Esophagus (tissue), 2 donors: ENCODE measurements around the gene UBR2. TPM values are rescaled to one million over a fixed set of nuclear protein-coding genes. Genes with fewer than 3 reads are reported as not detected.
"Not testable (repeated sequence)": the region's sequence is repeated elsewhere in the genome, so short reads cannot be mapped to it uniquely, and the experiment has no call there.

ENCODE experiments used
- H3K27ac ChIP-seq, 2 donors: one replicate each; pipeline ENCODE4 v1.5.1; 2013; ENCODE audit warnings: low read depth in 2 of 2, mild to moderate bottlenecking in 2 of 2, inconsistent platforms in 1 of 2, low read length in 1 of 2, moderate library complexity in 1 of 2
- H3K27me3 ChIP-seq, 2 donors: one replicate each; pipeline ENCODE4 v1.6.1; 2013; ENCODE audit warnings: low read length in 2 of 2, control low read depth in 1 of 2, mild to moderate bottlenecking in 1 of 2; ENCODE audit not compliant: insufficient read depth in 2 of 2, control insufficient read depth in 1 of 2
- H3K36me3 ChIP-seq, 2 donors: one replicate each; pipeline ENCODE4 v1.6.1; 2013; ENCODE audit warnings: low read length in 1 of 2; ENCODE audit not compliant: control insufficient read depth in 2 of 2, insufficient read depth in 2 of 2
- H3K4me1 ChIP-seq, 2 donors: one replicate each; pipeline ENCODE4 v1.6.1; 2013; ENCODE audit warnings: low read length in 1 of 2; ENCODE audit not compliant: control insufficient read depth in 2 of 2, insufficient read depth in 2 of 2
- H3K4me3 ChIP-seq, 2 donors: one replicate each; pipeline ENCODE4 v1.5.1; 2013; ENCODE audit warnings: low read length in 2 of 2, mild to moderate bottlenecking in 2 of 2, low read depth in 1 of 2, moderate library complexity in 1 of 2
- H3K9me3 ChIP-seq, 2 donors: one replicate each; pipeline ENCODE4 v1.6.1; 2013; ENCODE audit warnings: mild to moderate bottlenecking in 2 of 2, low read depth in 1 of 2, low read length in 1 of 2, moderate library complexity in 1 of 2; ENCODE audit not compliant: control insufficient read depth in 2 of 2, insufficient read depth in 1 of 2
- WGBS, 2 donors: extraction: QIAGEN DNeasy Blood & Tissue Kit; methylation state at CpG; one replicate each; pipeline ENCODE4 v1.1.7; 2013; 5-methylcytosine and 5-hydroxymethylcytosine counted together
- polyA plus RNA-seq, 2 donors: library from polyadenylated mRNA; stranded (reverse); fragments of 200-250 nt; gene quantifications; one replicate each; pipeline ENCODE4 v1.2.3, GENCODE V29; 2013
- donor health status: healthy with polysubstance abuse.
- donor health status: Bipolar disorder and iron deficiency.

Gene UBR2
- polyA plus RNA-seq, 2 donors: 5.5 to 7.7 TPM

DNA sequence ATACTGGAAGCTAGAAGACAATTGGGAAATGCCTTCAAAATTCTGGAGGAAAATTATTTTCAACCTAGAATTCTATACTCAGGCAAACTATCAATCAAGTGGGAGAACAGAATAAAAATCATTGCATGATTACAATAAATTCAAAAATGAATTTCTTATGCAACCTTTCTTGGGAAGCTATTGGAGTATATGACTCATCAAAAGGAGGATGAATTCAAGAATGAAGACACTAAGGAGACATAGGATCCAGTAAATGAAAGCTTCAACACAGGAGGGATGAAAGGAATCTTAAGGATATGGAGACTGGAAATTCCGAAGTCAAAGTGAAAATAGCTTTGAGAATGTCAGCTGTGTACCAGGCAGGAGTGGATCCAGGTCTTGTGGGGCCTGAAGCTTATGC is 12.6 kb upstream of the UBR2 start:
- Histone ChIP-seq H3K4me1 (no peaks in the 10 kb centered on the region), H3K4me3 (no peak overlapping the region), H3K36me3 (no peaks in the 10 kb centered on the region), H3K27ac (no peak overlapping the region), H3K27me3 (no peaks in the 10 kb centered on the region), H3K9me3 (no peaks in the 10 kb centered on the region)
- WGBS, 2 donors: 83% methylated on average over 1 of the region's 1 CpG

DNA sequence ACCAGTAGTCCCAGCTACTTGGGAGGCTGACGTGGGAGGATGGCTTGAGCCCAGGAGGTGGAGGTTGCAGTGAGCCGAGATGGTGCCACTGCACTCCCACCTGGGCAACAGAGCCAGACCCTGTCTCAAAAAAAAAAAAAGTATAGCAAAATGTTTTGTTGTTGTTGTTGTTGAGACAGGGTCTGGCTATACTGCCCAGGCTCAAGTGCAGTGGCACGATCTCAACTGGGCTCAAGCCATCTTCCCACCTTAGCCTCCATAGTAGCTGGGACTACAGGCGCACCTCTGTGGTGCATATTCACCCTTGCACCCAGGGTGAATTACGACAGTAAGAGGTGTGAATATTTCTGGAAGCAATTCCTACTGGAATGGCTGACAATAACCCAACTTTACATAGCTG is 11.4 kb upstream of the UBR2 start:
- H3K4me3 ChIP-seq: no peak overlapping the region
- no peaks in the 10 kb centered on the region for H3K36me3 ChIP-seq
- no peaks in the 10 kb centered on the region for H3K27me3 ChIP-seq
- 76 to 83% methylated on average over 5 of the region's 5 CpGs for WGBS, 2 donors
- H3K4me1 ChIP-seq: no peaks in the 10 kb centered on the region
- no peak overlapping the region for H3K27ac ChIP-seq
- H3K9me3 ChIP-seq: no peaks in the 10 kb centered on the region

DNA sequence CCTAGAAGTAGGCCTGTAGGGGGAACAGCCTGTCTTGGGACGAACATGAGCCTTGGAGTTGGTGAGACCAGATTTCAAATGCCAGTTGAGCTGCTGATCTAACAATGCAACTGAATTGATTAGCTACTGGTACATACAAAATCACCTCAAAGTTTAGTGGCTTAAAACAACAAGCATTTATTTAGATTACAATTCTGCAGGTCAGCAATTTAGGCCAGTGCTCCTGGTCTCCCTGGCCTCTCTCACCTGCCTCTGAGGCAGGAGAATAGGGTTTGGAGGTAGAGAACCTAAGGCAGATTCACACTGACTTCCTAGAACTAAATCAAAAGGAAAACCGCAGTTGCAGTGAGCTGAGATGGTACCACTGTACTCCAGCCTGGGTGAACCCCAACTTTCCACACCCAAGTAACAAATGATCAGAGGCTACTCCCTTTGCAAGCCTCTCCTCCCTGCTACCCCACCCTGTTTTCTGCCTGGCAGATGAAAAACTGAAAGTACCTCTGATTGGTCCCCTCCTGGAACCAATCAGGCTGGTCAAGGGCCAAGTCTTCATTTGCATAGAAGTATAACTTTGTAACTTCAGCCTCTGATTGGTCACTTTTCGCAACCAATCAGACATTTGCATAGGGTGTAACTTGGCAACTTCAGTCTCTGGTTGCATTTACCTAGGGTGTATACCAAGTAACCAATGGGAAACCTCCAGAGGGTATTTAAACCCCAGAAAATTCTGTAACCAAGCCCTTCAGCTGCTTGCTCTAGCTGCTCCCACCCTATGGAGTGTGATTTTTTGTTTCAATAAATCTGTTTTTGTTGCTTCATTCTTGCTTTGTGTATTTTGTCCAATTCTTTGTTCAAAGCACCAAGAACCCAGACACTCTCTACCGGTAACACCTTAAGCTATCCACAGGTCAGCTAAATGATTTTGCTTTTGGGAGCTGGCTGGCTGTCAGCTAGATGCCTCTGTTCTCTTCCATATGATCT is 8.1 kb upstream of the UBR2 start:
- peak overlapping the region in 1 of 2 donors; percentile 13 for H3K27ac ChIP-seq
- H3K27me3 ChIP-seq: no peaks in the 10 kb centered on the region
- H3K4me1 ChIP-seq: no peaks in the 10 kb centered on the region
- 92 to 94% methylated on average over 4 of the region's 4 CpGs for WGBS, 2 donors
- H3K36me3 ChIP-seq: no peaks in the 10 kb centered on the region
- no peak overlapping the region for H3K4me3 ChIP-seq
- H3K9me3 ChIP-seq: no peaks in the 10 kb centered on the region

DNA sequence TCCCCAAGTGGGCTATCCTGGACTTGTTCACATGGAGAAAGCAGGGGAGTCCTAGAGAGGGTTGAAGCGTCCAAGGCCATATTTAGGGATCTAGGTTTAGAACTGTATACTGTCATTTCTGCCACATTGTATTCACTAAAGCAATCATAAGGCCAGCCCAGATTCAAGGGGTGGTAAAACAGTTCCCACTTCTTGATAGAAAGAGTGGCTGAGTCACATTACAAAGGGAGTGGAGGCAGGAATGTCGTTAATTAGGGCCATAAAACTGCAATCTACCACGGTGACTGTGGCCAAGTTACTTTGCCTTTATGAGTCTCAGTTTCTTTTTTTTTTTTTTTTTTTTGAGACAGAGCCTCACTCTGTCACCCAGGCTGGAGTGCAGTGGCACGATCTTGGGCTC is 7.4 kb upstream of the UBR2 start:
- Histone ChIP-seq H3K9me3 (no peaks in the 10 kb centered on the region), H3K4me3 (no peak overlapping the region), H3K27me3 (no peaks in the 10 kb centered on the region), H3K27ac (no peak overlapping the region), H3K36me3 (no peaks in the 10 kb centered on the region), H3K4me1 (no peaks in the 10 kb centered on the region)
- WGBS, 2 donors: 63 to 79% methylated on average over 4 of the region's 4 CpGs

DNA sequence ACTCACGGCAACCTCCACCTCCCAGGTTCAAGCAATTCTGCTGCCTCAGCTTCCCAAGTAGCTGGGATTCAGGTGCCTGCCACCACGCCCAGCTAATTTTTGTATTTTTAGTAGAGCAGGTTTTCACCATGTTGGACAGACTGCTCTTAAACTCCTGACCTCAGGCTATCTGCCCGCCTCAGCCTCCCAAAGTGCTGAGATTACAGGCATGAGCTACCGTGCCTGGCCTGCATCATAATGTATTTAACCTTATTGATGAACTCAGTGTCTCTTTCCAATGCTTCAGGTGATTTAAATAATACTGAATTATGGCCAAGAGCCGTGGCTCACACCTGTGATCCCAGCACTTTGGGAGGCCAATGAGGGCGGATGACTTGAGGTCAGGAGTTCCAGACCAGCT is 4.6 kb upstream of the UBR2 start:
- not testable (repeated sequence) for H3K27me3 ChIP-seq, H3K4me3 ChIP-seq, H3K27ac ChIP-seq, H3K9me3 ChIP-seq, H3K4me1 ChIP-seq, H3K36me3 ChIP-seq
- WGBS, 2 donors: 67 to 71% methylated on average over 6 of the region's 6 CpGs

GRCh38 chr6:42561986-42562385 is 1.8 kb upstream of the UBR2 start:
- no peaks in the 10 kb centered on the region for H3K27me3 ChIP-seq
- H3K9me3 ChIP-seq: no peaks in the 10 kb centered on the region
- H3K36me3 ChIP-seq: no peaks in the 10 kb centered on the region
- H3K27ac ChIP-seq: no peak overlapping the region
- no peak overlapping the region for H3K4me3 ChIP-seq
- H3K4me1 ChIP-seq: no peaks in the 10 kb centered on the region
- 55 to 77% methylated on average over 3 of the region's 3 CpGs for WGBS, 2 donors

GRCh38 chr6:42562788-42563405 is 932 bp upstream of the UBR2 start:
- WGBS, 2 donors: 70 to 72% methylated on average over 6 of the region's 6 CpGs
- Histone ChIP-seq H3K27me3 (no peaks in the 10 kb centered on the region), H3K4me1 (no peaks in the 10 kb centered on the region), H3K27ac (no peak overlapping the region), H3K36me3 (no peaks in the 10 kb centered on the region), H3K9me3 (no peaks in the 10 kb centered on the region), H3K4me3 (no peak overlapping the region)

DNA sequence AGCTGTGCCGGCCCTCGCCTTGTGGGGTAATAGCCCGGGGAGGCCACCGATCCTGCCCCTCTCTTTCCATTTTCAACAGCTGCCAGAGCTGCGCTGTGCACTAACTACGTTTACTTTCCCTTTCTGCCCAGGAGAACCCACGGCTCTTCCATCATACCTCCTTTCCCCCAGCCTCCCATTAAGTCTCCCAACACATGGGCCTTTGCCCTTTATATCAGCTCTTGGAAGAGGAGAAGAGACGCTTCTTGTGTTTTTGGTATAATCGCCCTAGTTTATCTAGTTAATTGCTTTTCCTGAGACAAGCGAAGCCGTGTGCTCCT is 637 bp downstream of the UBR2 start:
- Histone ChIP-seq H3K36me3 (no peaks in the 10 kb centered on the region), H3K9me3 (no peaks in the 10 kb centered on the region), H3K4me3 (peak overlapping the region; percentile 79 to 80), H3K27ac (peak overlapping the region; percentile 93 to 98), H3K27me3 (no peaks in the 10 kb centered on the region), H3K4me1 (no peaks in the 10 kb centered on the region)
- WGBS, 2 donors: 0% methylated on average over 11 of the region's 11 CpGs

- peak overlapping the region; percentile 50 to 79 for H3K4me3 ChIP-seq
Observed at GRCh38 chr6:42565823-42566613, 2.2 kb downstream of the UBR2 start.

More at GRCh38 chr6:42565823-42566613, 2.2 kb downstream of the UBR2 start:
- Histone ChIP-seq H3K27ac (peak overlapping the region; percentile 71 to 79), H3K4me1 (no peaks in the 10 kb centered on the region), H3K9me3 (no peaks in the 10 kb centered on the region), H3K36me3 (no peaks in the 10 kb centered on the region), H3K27me3 (no peaks in the 10 kb centered on the region)
- WGBS, 2 donors: 57 to 59% methylated on average over 15 of the region's 15 CpGs
